ENCODE results near the gene ERG. TPM values are rescaled to one million over a fixed set of nuclear protein-coding genes. Genes with fewer than 3 reads are reported as not detected.
A peak's percentile ranks its signal among the peaks of the same experiment; 100 is the strongest.

ERG gene
- total RNA-seq, 1 donor from 2014 or later: not detected

GRCh38 chr21:38506661-38507281, 8.5 kb upstream of the ERG start:
- DNase-seq (ENCODE audit: low spot score, unreplicated experiment): no peak
- Mint-ChIP-seq H3K4me3 (ENCODE audit: low read depth) (no peak overlapping the region), H3K4me1 (ENCODE audit: low read depth) (peaks cover 2% of the 10 kb centered on the region), H3K36me3 (ENCODE audit: insufficient read depth) (no peaks in the 10 kb centered on the region), H3K9me3 (ENCODE audit: low read depth) (no peaks in the 10 kb centered on the region), H3K27ac (no peak overlapping the region), H3K27me3 (peaks cover 2% of the 10 kb centered on the region)
- TF ChIP-seq CTCF (IDR thresholded peaks at IDR 0.05; ENCODE audit: unreplicated experiment): no peak

- peak; percentile 88 for TF ChIP-seq CTCF (IDR thresholded peaks at IDR 0.05; ENCODE audit: unreplicated experiment)
- Mint-ChIP-seq H3K36me3 (ENCODE audit: insufficient read depth) (no peaks in the 10 kb centered on the region), H3K4me1 (ENCODE audit: low read depth) (peaks cover 2% of the 10 kb centered on the region), H3K9me3 (ENCODE audit: low read depth) (no peaks in the 10 kb centered on the region), H3K27ac (no peak overlapping the region), H3K27me3 (peaks cover 2% of the 10 kb centered on the region), H3K4me3 (ENCODE audit: low read depth) (no peak overlapping the region)
- DNase-seq (ENCODE audit: low spot score, unreplicated experiment): no peak
Measured at GRCh38 chr21:38505654-38506523, 7.6 kb upstream of the ERG start.

GRCh38 chr21:38504066-38504465, 5.8 kb upstream of the ERG start:
- peaks cover 2% of the 10 kb centered on the region for H3K4me1 Mint-ChIP-seq (ENCODE audit: low read depth)
- H3K27me3 Mint-ChIP-seq: no peaks in the 10 kb centered on the region
- no peak overlapping the region for H3K4me3 Mint-ChIP-seq (ENCODE audit: low read depth)
- no peaks in the 10 kb centered on the region for H3K9me3 Mint-ChIP-seq (ENCODE audit: low read depth)
- H3K36me3 Mint-ChIP-seq (ENCODE audit: insufficient read depth): no peaks in the 10 kb centered on the region
- H3K27ac Mint-ChIP-seq: no peak overlapping the region
- DNase-seq (ENCODE audit: low spot score, unreplicated experiment): no peak
- no peak for TF ChIP-seq CTCF (IDR thresholded peaks at IDR 0.05; ENCODE audit: unreplicated experiment)

- Mint-ChIP-seq H3K9me3 (ENCODE audit: low read depth) (no peaks in the 10 kb centered on the region), H3K4me1 (ENCODE audit: low read depth) (peaks cover 2% of the 10 kb centered on the region), H3K36me3 (ENCODE audit: insufficient read depth) (no peaks in the 10 kb centered on the region), H3K27ac (no peak overlapping the region), H3K27me3 (no peaks in the 10 kb centered on the region), H3K4me3 (ENCODE audit: low read depth) (no peak overlapping the region)
- no peak for DNase-seq (ENCODE audit: low spot score, unreplicated experiment)
- no peak for TF ChIP-seq CTCF (IDR thresholded peaks at IDR 0.05; ENCODE audit: unreplicated experiment)
Measured at GRCh38 chr21:38503583-38503982, 5.3 kb upstream of the ERG start.

GRCh38 chr21:38500073-38500472, 1.8 kb upstream of the ERG start:
- Mint-ChIP-seq H3K27ac (no peak overlapping the region), H3K9me3 (ENCODE audit: low read depth) (no peaks in the 10 kb centered on the region), H3K36me3 (ENCODE audit: insufficient read depth) (no peaks in the 10 kb centered on the region), H3K27me3 (peaks cover 9% of the 10 kb centered on the region), H3K4me3 (ENCODE audit: low read depth) (no peak overlapping the region), H3K4me1 (ENCODE audit: low read depth) (no peaks in the 10 kb centered on the region)
- TF ChIP-seq CTCF (IDR thresholded peaks at IDR 0.05; ENCODE audit: unreplicated experiment): no peak
- no peak for DNase-seq (ENCODE audit: low spot score, unreplicated experiment)
